GM12865 (cell line): ENCODE measurements around the gene B4GAT1.

Experiments
- DNase-seq: peaks from one replicate; pipeline ENCODE4 v3.0.0; 2010; ENCODE audit warnings: low read depth
- H3K4me3 ChIP-seq: 2 replicates; pipeline ENCODE4 v1.5.1; 2011; ENCODE audit warnings: mild to moderate bottlenecking, low read depth, low read length, control low read depth
- TF ChIP-seq, protein P1 (sequence below): IDR thresholded peaks from 2 replicates; pipeline ENCODE4 v1.5.1; 2011; ENCODE audit warnings: low read length, control low read depth, low read depth, inconsistent platforms; ENCODE audit not compliant: insufficient read depth; ENCODE audit errors: missing control alignments

Gene B4GAT1

DNA sequence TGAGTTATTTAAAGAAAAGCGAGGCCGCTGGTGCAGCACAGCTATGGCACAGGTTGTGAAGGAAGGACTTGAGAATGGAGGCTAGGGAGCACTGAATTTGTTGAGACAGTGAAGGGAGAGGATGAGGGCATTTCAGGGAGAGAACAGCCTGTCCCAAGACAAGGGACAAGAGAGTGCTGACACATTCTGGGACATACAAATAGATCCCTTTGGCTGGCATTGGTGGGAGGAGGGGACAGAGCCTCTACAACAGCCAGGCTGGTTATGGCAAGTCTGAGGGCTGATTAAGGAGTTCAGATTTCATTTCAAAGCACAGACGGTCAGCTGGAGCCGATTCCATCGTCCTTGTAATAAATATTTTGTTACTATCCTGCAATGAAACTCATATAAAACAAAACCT, 25.8 kb upstream of the B4GAT1 start:
- DNase-seq, result no peak
- H3K4me3 ChIP-seq, result no peak overlapping the region
- TF ChIP-seq, protein P1, sequence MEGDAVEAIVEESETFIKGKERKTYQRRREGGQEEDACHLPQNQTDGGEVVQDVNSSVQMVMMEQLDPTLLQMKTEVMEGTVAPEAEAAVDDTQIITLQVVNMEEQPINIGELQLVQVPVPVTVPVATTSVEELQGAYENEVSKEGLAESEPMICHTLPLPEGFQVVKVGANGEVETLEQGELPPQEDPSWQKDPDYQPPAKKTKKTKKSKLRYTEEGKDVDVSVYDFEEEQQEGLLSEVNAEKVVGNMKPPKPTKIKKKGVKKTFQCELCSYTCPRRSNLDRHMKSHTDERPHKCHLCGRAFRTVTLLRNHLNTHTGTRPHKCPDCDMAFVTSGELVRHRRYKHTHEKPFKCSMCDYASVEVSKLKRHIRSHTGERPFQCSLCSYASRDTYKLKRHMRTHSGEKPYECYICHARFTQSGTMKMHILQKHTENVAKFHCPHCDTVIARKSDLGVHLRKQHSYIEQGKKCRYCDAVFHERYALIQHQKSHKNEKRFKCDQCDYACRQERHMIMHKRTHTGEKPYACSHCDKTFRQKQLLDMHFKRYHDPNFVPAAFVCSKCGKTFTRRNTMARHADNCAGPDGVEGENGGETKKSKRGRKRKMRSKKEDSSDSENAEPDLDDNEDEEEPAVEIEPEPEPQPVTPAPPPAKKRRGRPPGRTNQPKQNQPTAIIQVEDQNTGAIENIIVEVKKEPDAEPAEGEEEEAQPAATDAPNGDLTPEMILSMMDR, result no peak

DNA sequence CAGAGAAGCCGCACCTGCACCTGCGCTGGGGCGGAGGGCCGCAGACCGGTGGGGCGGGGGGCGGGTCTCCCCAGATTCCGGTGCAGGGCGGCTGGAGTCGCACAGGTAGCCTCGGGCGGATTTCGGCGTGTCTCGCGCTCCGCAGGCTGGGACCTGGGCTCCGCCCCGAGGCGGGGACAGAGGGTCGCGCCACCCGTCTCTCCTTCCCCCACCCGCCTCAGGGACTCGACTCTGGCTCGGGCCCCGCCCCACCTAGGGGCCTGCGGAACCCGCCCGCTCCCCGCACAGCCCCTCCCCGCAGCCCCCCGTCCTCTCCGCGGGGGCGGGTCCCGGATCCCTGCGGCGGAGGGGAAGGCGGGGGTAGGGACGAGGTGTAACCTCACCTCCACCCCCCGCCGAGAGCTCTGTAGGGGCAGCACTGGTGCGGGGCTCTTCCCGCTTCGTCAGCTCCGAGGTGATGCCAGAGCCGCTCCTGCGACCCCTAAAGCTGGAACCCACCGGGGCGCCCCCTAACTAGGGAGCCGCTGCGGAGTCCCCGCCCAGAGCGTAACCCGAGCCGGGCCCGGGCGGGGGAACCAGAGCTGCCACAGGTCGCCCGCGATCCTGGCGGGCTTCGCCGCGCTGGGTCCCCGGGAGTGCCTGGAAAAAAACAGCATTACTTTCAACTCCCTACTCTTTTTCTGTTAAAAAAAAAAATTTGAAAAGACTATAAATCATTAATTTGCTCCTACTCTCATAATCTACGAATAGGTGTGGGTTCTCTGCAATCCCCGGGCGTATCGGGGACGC, 24.4 kb upstream of the B4GAT1 start, which contains the start of gene SLC29A2:
SLC29A2 (minus strand) TSS at position 134 of the 789 bp plus-strand sequence. CDS start 169 bp downstream, outside the sequence.
- TF ChIP-seq, protein P1, result no peak
- peak within 1 kb of the TSS; percentile 91 for H3K4me3 ChIP-seq
- peak; percentile 90 for DNase-seq

DNA sequence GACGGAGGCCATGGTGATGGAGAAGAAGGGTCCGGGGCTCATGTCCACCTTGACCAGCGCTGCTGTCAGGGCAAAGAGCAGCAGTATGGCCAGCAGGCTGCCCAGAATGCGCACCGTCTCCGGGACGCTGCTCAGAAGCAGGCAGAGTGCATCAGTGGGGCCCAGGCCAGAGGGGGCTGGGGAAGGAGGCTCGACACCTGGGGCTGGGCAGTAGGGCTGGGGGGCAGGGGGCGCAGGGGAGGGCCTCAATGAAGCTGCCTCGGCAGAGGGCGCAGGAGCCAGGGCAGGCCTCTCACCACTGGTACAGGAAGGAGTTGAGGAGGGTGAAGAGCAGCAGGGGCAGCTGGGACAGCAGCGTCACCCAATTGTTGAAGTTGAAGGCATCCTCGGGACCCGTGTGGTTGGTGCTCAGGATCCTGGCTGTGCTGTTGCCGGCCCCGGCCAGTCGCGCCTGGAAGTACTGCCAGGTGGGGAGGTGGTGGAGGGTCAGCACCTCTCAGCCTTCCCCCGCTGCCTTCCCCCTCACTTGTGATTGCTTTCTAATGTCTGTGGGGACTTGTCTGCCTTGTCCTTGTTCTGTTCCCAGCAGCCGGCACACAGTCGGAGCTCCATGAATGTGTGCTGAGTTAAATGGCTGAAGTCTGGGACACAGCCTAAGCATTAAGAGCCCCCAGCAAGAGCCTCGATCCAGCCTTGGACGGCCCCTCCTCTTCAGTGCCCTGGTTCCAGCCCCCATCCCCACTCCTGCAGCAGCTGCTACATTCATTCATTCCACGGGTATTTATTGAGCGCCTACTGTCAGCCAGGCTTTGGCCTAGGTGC, 21.9 kb upstream of the B4GAT1 start:
- H3K4me3 ChIP-seq, result no peak overlapping the region
- no peak for DNase-seq
- TF ChIP-seq, protein P1, result no peak

DNA sequence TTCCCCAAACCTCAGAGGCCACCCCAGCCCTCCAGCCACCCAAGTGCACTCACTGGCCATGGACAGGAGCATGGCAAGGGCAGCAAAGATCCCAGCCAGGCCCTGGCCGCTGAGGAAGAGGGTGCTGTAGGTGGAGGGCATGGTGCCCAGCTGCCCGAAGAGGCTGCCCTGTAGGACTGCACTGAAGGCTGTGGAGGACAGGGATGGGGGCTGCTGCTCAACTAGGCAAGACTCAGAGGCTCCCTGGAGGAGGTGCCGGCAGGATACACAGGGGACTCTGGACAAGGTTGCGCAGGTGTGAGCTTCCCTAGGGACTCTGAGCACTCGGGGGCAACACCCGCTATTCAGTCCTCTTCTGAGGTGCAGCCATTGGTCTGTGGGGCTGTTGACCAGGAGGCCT, 21.1 kb upstream of the B4GAT1 start:
- DNase-seq, result no peak
- TF ChIP-seq, protein P1, result no peak
- no peak overlapping the region for H3K4me3 ChIP-seq

DNA sequence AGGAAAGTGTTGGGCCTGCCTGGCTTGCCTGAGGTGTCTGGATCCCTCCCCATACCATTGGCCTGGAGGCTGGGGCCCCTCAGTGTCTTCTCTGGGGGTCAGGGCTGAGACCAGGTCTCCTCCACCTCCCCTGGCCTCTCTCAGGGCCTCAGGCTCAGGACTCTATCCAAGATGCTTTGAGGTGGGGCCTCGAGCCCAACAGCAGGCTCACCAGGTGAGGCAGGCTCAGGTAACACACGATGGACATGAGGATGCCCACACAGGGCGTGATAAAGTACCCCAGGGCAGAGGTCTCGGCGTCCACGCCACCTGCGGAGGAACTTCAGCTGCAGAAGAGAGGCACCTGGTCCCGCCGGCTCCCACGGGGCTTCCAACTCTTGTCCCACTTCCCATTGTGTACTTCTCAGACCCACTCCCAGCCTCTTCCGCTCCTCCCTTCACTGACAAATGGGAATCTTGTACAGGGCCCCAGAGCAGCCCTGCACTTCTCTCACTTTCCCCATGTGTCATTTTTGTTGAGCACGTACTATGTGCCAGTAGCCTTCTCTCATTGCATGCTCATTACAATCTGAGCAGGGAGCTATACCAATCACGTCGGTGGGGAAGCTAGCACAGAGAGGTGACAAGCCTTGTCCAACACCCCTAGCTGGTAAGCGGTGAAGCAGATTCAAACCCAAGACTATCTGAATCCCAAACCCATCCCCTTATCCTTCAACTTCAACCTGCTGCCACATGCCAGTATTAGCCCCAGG, 20.3 kb upstream of the B4GAT1 start:
- no peak overlapping the region for H3K4me3 ChIP-seq
- DNase-seq, result no peak
- TF ChIP-seq, protein P1, result no peak

DNA sequence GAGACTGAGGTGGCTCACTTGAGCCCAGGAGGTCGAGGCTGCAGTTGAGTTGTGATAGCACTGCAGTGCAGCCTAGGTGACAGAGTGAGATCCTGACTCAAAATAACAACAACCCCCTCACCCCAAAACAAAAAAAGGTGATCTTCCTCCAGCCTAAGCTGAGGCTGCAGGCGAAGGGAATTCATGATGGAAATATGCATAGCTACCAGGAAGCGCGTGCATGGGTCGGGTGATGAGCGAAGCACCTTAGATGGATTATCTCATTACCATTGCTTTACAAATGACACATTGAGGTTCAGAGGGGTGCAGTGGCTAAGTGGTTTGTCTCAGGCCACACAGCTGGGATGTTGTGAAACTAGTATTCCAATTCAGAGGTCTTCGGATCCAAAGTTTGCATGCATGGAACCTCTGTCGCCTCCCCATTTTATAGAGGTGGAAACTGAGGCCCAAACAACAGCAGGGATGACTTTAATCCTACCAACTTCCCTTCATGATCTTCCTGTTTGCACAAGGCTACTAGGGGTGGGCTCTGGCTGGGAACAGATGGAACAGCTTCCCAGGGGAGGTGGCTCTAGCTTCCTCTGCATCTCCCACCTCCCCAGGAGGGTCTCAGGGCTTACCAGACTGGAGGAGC, 19.5 kb upstream of the B4GAT1 start:
- no peak overlapping the region for H3K4me3 ChIP-seq
- TF ChIP-seq, protein P1, result no peak
- no peak for DNase-seq
